ENCODE measurements around the gene HGS. TPM values are rescaled to one million over a fixed set of nuclear protein-coding genes. Genes with fewer than 3 reads are reported as not detected.
"Not testable (repeated sequence)": the region's sequence is repeated elsewhere in the genome, so short reads cannot be mapped to it uniquely, and the experiment has no call there.

The HGS gene
- total RNA-seq, 1 donor from 2014 or later, result 109 TPM

- no peak for DNase-seq (ENCODE audit: low spot score)
Observed at GRCh38 chr17:81717049-81717765, 33.4 kb downstream of the HGS start.

- no peak for DNase-seq (ENCODE audit: low spot score)
Observed at GRCh38 chr17:81717766-81718089, 33.9 kb downstream of the HGS start.

GRCh38 chr17:81719410-81720266 lies 35.8 kb downstream of the HGS start:
- no peak for DNase-seq (ENCODE audit: low spot score)

- DNase-seq (ENCODE audit: low spot score), result no peak
Observed at GRCh38 chr17:81720267-81721071, 36.7 kb downstream of the HGS start.

GRCh38 chr17:81722184-81723120 lies 38.6 kb downstream of the HGS start:
- no peak for DNase-seq (ENCODE audit: low spot score)

- no peak for DNase-seq (ENCODE audit: low spot score)
Observed at GRCh38 chr17:81723651-81724209, 39.9 kb downstream of the HGS start.

GRCh38 chr17:81725439-81725838 lies 41.6 kb downstream of the HGS start:
- DNase-seq (ENCODE audit: low spot score), result no peak

- DNase-seq (ENCODE audit: low spot score), result no peak
Observed at GRCh38 chr17:81726004-81726403, 42.2 kb downstream of the HGS start.

GRCh38 chr17:81727324-81728031 lies 43.7 kb downstream of the HGS start:
- no peak for DNase-seq (ENCODE audit: low spot score)

GRCh38 chr17:81733507-81734404 lies 49.9 kb downstream of the HGS start:
- DNase-seq (ENCODE audit: low spot score), result peak; percentile 93

- DNase-seq (ENCODE audit: low spot score), result no peak
Observed at GRCh38 chr17:81734405-81735263, 50.8 kb downstream of the HGS start.

GRCh38 chr17:81735264-81736102 lies 51.7 kb downstream of the HGS start:
- DNase-seq (ENCODE audit: low spot score), result no peak

GRCh38 chr17:81737947-81738800 lies 54.4 kb downstream of the HGS start:
- DNase-seq (ENCODE audit: low spot score), result no peak

- DNase-seq (ENCODE audit: low spot score), result no peak
Observed at GRCh38 chr17:81738801-81739393, 55.1 kb downstream of the HGS start.

GRCh38 chr17:81739593-81739992 lies 55.8 kb downstream of the HGS start:
- not testable (repeated sequence) for DNase-seq (ENCODE audit: low spot score)

Data from mesenteric fat pad (tissue), 1 donor.